Measurements from ENCODE around the gene PNMA1.

- TF ChIP-seq REST (IDR thresholded peaks at IDR 0.05; ENCODE audit: low read depth) = no peak
- TF ChIP-seq NFIC (IDR thresholded peaks at IDR 0.05) = no peak
Measured at GRCh38 chr14:73685328-73685727, 28.9 kb downstream of the PNMA1 start.

Data from Ishikawa (cell line).